Lower lobe of right lung (tissue), 2 donors: Measurements from ENCODE around the gene MBNL2. TPM values are rescaled to one million over a fixed set of nuclear protein-coding genes. Genes with fewer than 3 reads are reported as not detected.
A peak's percentile ranks its signal among the peaks of the same experiment; 100 is the strongest.

ENCODE experiments used
- ATAC-seq, 2 donors: fragments of 200-7000 bp; cut with Tn5 transposase; one replicate each; pipeline ENCODE4 v1.9.1; 2020 to 2022; ENCODE audit warnings: mild to moderate bottlenecking in 2 of 2, moderate library complexity in 2 of 2
- DNase-seq: peaks from one replicate; pipeline ENCODE4 v3.0.0-alpha.2; 2020
- H3K27ac ChIP-seq: fragments of 200-600 bp; one replicate; pipeline ENCODE4 v1.8.0; 2022
- H3K27me3 ChIP-seq: fragments of 200-600 bp; one replicate; pipeline ENCODE4 v1.8.0; 2022; ENCODE audit warnings: low read depth
- H3K36me3 ChIP-seq: fragments of 200-600 bp; one replicate; pipeline ENCODE4 v1.8.0; 2022; ENCODE audit warnings: mild to moderate bottlenecking
- H3K4me1 ChIP-seq: fragments of 200-600 bp; one replicate; pipeline ENCODE4 v1.8.0; 2022
- H3K4me3 ChIP-seq: fragments of 200-600 bp; one replicate; pipeline ENCODE4 v1.8.0; 2022; ENCODE audit warnings: mild to moderate bottlenecking
- H3K9me3 ChIP-seq: fragments of 200-600 bp; one replicate; pipeline ENCODE4 v1.8.0; 2022
- CTCF ChIP-seq: fragments of 200-600 bp; IDR thresholded peaks from one replicate; pipeline ENCODE4 v1.8.0; 2022; ENCODE audit warnings: antibody characterized with exemption, mild to moderate bottlenecking
- intact Hi-C: fragments of 100-400 bp; cut with DNase I; formaldehyde crosslinking; loops from one replicate; pipeline ENCODE4 v1.11.0; 2022
- total RNA-seq: library from RNA; stranded (reverse); fragmentation: NEBNext Ultra II Directional; extraction: Animal tissue kit (Norgen Biotek cat#: 25700); gene quantifications from one replicate; pipeline ENCODE4 v1.2.1, GENCODE V29; 2021
- donor health status: DM: no; HTN: yes; CAD: no; lungs with severe emphysema.

Gene MBNL2
- total RNA-seq, 1 donor from 2014 or later: 58.2 TPM

DNA sequence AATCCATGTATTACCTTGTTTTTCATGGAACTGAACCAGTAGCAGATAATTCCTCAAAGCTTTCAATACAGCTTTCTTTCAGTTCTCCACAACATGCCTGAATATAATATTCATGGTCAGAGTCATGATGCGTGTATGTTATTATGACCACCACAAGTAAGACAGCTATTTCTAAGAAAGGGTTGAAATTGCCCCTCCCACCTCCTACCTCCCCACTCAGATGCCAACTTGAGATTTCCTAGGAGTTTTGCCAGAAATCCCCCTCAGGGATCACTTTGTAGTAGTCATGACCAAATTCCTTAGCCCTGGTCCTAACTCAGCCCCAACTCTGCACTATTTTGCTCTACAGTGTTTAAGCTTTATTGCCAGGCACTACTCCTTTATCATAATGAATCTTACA lies 141.9 kb downstream of the MBNL2 start:
- TF ChIP-seq CTCF: no peak
- intact Hi-C loops: no loop called here
- H3K9me3 ChIP-seq: no peaks in the 10 kb centered on the region
- no peak overlapping the region for H3K27ac ChIP-seq
- DNase-seq (no peak), ATAC-seq (no peak)
- H3K4me3 ChIP-seq: no peak overlapping the region
- H3K36me3 ChIP-seq: peaks cover 31% of the 10 kb centered on the region
- peaks cover 25% of the 10 kb centered on the region for H3K4me1 ChIP-seq
- H3K27me3 ChIP-seq: no peaks in the 10 kb centered on the region

DNA sequence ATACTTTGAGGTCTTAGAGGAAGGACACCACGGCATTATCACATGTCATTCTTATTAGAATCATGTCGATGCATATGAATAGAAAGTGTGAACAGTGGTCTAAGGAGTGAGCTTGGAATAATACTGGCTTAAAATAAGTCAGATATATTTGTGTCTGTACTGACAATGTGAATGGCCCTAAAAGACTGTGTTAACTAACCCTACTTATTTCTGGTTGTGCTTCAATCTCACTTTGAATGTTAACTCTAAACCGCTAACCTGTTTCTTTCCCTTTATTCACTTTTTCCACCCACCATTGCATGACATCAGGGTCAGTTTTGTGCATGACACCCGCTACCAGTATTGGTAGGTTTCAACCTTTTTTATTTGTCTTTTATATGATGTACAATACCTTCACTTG lies 142.7 kb downstream of the MBNL2 start:
- no peak for TF ChIP-seq CTCF
- Histone ChIP-seq H3K27ac (no peak overlapping the region), H3K4me3 (no peak overlapping the region), H3K27me3 (no peaks in the 10 kb centered on the region), H3K36me3 (peaks cover 30% of the 10 kb centered on the region), H3K4me1 (peaks cover 31% of the 10 kb centered on the region), H3K9me3 (no peaks in the 10 kb centered on the region)
- no peak for DNase-seq
- intact Hi-C loops: no loop called here
- no peak for ATAC-seq

- H3K27me3 ChIP-seq: no peaks in the 10 kb centered on the region
- H3K4me3 ChIP-seq: no peak overlapping the region
- DNase-seq: no peak
- no peak for ATAC-seq
- no peak for TF ChIP-seq CTCF
- H3K4me1 ChIP-seq: peaks cover 33% of the 10 kb centered on the region
- no peak overlapping the region for H3K27ac ChIP-seq
- H3K9me3 ChIP-seq: no peaks in the 10 kb centered on the region
- H3K36me3 ChIP-seq: peaks cover 16% of the 10 kb centered on the region
- intact Hi-C loops: no loop called here
Measured at GRCh38 chr13:97366172-97366688, 144.1 kb downstream of the MBNL2 start.

DNA sequence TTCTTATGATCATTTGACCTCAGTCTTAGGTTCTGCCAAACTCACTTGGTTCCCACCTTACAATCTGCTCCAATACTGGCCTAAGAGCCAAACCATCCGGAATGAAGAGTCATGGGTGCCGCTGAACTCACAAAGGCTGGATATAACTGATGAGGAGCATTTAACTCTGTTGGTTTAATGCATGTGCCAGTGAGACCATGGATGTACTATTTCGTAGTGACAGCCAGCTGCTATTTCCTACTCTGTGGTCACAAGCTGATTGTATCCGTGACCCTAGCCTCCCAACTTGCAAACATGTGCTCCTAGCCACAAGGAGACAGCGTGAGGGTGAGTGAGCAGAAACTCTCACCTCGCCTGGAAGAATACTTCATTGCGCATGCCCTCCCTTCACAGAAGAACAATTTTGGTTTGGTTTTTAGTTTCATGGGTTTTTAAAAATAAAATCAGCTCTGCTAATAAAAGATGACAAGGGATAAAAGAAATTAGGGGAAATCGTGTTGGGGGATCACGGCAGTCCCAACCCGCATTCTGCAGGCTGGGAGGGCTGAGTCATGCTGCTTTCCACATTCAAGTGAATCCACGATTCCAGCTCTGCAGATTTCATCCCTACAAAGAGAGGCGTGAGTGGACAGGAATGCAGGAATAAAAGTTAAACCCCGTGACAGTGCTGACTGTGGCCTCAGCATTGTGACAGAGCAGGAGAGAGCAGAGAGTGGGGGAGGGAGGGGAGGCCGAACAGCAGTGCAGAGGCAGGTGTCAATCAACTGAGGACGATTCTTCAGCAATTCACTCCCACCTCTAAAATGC lies 145.1 kb downstream of the MBNL2 start:
- DNase-seq: no peak

DNA sequence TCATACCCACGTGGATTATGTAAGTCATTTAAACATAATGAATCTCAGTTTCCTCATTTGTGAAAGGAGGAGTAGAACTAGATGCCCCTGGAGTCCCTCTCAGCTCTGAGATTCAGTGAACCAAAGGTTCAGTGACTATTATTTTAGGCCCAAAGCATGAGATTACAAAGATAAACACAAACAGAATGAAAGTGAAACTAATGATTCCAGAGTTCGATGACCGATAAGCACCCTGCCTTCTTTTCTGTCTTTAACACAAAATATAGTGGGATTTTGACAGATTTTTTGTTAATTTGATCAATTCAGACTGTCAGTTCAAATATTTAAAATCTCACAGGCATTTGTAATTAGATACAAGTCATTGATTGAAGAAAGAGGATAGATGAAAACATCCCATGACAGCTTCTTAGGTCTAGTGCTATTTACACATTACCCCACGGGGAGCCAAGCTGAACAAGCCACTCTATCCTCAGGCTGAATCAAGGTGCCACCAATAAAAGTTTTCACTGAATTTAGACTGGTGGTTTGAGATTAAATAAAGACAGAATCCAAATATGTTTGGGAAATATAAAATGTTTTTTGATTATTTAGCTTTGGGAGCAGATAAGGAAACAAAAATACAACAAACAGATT lies 147.2 kb downstream of the MBNL2 start:
- peak in 1 of 2 donors; percentile 59 for ATAC-seq
- Histone ChIP-seq H3K4me1 (peaks cover 33% of the 10 kb centered on the region), H3K27me3 (no peaks in the 10 kb centered on the region), H3K27ac (peak overlapping the region; percentile 67), H3K9me3 (no peaks in the 10 kb centered on the region), H3K36me3 (peaks cover 10% of the 10 kb centered on the region), H3K4me3 (peak overlapping the region; percentile 44)
- TF ChIP-seq CTCF: no peak
- no peak for DNase-seq
- intact Hi-C loops: no loop called here

More for the DNA sequence above, 145.1 kb downstream of the MBNL2 start:
- peak; percentile 43 to 76 for ATAC-seq
- Histone ChIP-seq H3K27ac (peak overlapping the region; percentile 2), H3K4me3 (no peak overlapping the region), H3K9me3 (no peaks in the 10 kb centered on the region), H3K27me3 (no peaks in the 10 kb centered on the region), H3K36me3 (peaks cover 14% of the 10 kb centered on the region), H3K4me1 (peaks cover 33% of the 10 kb centered on the region)
- intact Hi-C loops: no loop called here
- no peak for TF ChIP-seq CTCF
